HL-60 (cell line): ENCODE measurements around the gene GOLIM4.

Source experiments
- DNase-seq, 2 experiments: peaks; one replicate each; pipeline ENCODE4 v3.0.0-alpha.2; 2010 to 2020; ENCODE audit warnings: low read depth in 1 of 2, low spot score in 1 of 2
- H3K27ac ChIP-seq: fragments of 250-450 bp; sonication (Bioruptor Pico); replicated peaks from 2 replicates; pipeline ENCODE4 v1.5.1; 2020; ENCODE audit warnings: mild to moderate bottlenecking, moderate library complexity
- H3K27me3 ChIP-seq: fragments of 250-450 bp; sonication (Bioruptor Pico); 2 replicates; pipeline ENCODE4 v1.5.1; 2021; ENCODE audit warnings: mild to moderate bottlenecking, moderate library complexity; ENCODE audit not compliant: insufficient read depth, poor library complexity, severe bottlenecking
- H3K4me3 ChIP-seq: replicated peaks from 2 replicates; pipeline ENCODE4 v1.5.1; 2011; ENCODE audit warnings: mild to moderate bottlenecking, control low read depth, low read length; ENCODE audit not compliant: insufficient read depth
- GABPA ChIP-seq: IDR thresholded peaks from 2 replicates; pipeline ENCODE4 v1.6.1; 2012; ENCODE audit warnings: low read depth
- POLR2AphosphoS5 ChIP-seq: IDR thresholded peaks from 2 replicates; pipeline ENCODE4 v1.6.1; 2012; ENCODE audit warnings: low read depth
- SPI1 ChIP-seq: IDR thresholded peaks from 2 replicates; pipeline ENCODE4 v1.6.1; 2012; ENCODE audit warnings: low read depth, mild to moderate bottlenecking, borderline replicate concordance
- TF ChIP-seq, protein P1 (sequence below): IDR thresholded peaks from one replicate; pipeline ENCODE4 v1.5.1; 2011; ENCODE audit warnings: low read length, control low read depth, inconsistent platforms; ENCODE audit not compliant: insufficient read depth
- TF ChIP-seq, protein P2 (sequence below): IDR thresholded peaks from 2 replicates; pipeline ENCODE4 v1.6.1; 2012; ENCODE audit warnings: low read depth; ENCODE audit not compliant: insufficient replicate concordance

The GOLIM4 gene

DNA sequence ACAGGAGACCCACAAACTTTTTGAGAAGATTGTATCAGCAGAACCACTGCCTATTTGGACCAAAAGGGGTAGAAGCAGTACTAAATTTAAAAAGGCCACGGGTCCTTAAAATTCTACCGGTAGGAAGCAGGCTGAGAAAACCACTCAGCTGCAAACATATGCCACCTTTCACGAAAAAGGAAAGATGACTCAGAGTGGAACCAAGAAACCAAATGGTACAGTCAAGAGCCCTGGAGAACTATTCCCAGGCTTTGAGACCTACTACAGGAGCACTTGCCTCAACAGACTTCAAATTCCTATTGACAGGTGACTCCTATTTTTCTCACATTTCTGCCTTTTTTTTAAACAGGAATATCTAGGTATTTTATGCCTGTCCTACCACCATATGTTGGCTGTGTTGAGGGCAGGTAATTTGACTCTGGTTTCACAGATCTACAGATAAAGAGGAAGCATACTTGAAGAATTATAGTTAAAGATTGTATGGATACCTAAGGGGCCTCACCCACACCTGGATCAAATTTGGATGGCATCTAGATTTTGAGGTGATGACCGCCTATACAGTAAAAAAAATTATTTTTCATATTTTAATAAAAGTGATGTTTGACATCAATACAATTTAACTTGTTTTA lies 10.1 kb downstream of the GOLIM4 start:
- no peak for DNase-seq

DNA sequence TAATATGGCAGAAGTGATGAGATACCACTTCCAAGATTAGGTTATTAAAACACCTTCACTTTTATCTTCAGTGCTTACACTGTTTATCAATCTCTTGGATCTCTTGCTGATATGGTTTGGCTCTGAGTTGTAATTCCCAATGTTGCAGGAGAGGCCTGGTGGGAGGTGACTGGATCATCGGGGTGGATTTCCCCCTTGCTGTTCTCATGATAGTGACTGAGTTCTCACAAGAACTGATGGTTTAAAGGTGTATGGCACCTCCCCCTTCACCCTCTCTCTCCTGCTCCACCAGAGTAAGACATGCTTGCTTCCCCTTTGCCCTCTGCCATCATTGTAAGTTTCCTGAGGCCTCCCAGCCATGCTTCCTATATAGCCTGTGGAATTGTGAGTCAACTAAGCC lies 11.8 kb downstream of the GOLIM4 start:
- no peak for TF ChIP-seq GABPA
- TF ChIP-seq, protein P1, sequence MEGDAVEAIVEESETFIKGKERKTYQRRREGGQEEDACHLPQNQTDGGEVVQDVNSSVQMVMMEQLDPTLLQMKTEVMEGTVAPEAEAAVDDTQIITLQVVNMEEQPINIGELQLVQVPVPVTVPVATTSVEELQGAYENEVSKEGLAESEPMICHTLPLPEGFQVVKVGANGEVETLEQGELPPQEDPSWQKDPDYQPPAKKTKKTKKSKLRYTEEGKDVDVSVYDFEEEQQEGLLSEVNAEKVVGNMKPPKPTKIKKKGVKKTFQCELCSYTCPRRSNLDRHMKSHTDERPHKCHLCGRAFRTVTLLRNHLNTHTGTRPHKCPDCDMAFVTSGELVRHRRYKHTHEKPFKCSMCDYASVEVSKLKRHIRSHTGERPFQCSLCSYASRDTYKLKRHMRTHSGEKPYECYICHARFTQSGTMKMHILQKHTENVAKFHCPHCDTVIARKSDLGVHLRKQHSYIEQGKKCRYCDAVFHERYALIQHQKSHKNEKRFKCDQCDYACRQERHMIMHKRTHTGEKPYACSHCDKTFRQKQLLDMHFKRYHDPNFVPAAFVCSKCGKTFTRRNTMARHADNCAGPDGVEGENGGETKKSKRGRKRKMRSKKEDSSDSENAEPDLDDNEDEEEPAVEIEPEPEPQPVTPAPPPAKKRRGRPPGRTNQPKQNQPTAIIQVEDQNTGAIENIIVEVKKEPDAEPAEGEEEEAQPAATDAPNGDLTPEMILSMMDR: no peak
- TF ChIP-seq POLR2AphosphoS5: no peak
- no peak for TF ChIP-seq SPI1
- TF ChIP-seq, protein P2, sequence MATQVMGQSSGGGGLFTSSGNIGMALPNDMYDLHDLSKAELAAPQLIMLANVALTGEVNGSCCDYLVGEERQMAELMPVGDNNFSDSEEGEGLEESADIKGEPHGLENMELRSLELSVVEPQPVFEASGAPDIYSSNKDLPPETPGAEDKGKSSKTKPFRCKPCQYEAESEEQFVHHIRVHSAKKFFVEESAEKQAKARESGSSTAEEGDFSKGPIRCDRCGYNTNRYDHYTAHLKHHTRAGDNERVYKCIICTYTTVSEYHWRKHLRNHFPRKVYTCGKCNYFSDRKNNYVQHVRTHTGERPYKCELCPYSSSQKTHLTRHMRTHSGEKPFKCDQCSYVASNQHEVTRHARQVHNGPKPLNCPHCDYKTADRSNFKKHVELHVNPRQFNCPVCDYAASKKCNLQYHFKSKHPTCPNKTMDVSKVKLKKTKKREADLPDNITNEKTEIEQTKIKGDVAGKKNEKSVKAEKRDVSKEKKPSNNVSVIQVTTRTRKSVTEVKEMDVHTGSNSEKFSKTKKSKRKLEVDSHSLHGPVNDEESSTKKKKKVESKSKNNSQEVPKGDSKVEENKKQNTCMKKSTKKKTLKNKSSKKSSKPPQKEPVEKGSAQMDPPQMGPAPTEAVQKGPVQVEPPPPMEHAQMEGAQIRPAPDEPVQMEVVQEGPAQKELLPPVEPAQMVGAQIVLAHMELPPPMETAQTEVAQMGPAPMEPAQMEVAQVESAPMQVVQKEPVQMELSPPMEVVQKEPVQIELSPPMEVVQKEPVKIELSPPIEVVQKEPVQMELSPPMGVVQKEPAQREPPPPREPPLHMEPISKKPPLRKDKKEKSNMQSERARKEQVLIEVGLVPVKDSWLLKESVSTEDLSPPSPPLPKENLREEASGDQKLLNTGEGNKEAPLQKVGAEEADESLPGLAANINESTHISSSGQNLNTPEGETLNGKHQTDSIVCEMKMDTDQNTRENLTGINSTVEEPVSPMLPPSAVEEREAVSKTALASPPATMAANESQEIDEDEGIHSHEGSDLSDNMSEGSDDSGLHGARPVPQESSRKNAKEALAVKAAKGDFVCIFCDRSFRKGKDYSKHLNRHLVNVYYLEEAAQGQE: no peak
- Histone ChIP-seq H3K4me3 (no peak overlapping the region), H3K27me3 (no peaks in the 10 kb centered on the region), H3K27ac (no peak overlapping the region)
- no peak for DNase-seq

More for the DNA sequence above, 10.1 kb downstream of the GOLIM4 start:
- no peak overlapping the region for H3K4me3 ChIP-seq
- H3K27ac ChIP-seq: no peak overlapping the region; the same call in 1 of the 2 replicates
- no peaks in the 10 kb centered on the region for H3K27me3 ChIP-seq
- TF ChIP-seq, protein P2: no peak
- TF ChIP-seq SPI1 (no peak), POLR2AphosphoS5 (no peak), GABPA (no peak)
- TF ChIP-seq, protein P1: no peak

DNA sequence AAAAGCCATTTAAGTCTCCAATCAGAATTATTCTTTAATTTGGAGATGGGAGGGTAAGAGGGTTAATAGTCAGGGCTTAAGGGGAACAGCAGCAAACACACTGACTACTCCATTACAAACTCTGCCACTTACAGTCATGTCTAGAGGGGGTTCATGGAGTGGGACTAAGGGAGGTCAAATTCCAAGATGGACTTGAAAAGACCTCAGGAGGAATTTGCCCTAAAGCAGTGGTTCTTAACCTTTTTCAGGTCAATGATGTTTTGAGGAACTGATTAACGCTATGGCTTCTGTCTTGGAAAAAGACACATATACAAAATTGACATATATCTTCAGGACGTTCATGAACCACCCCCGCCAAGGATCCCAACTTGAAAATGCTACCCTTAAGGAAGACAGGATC lies 13.9 kb downstream of the GOLIM4 start:
- no peak overlapping the region for H3K27ac ChIP-seq
- no peaks in the 10 kb centered on the region for H3K27me3 ChIP-seq
- TF ChIP-seq, protein P1: no peak
- TF ChIP-seq POLR2AphosphoS5: no peak
- TF ChIP-seq, protein P2: no peak
- TF ChIP-seq SPI1: no peak
- DNase-seq: no peak
- no peak overlapping the region for H3K4me3 ChIP-seq
